Activated naive CD8-positive, alpha-beta T cell treated with anti-CD3 and anti-CD28 coated beads, Interleukin-2, amount 10 ng/mL, durations not matched to agents 7 days and 5 days (primary cell): ENCODE measurements around the gene SYPL1. TPM values are rescaled to one million over a fixed set of nuclear protein-coding genes. Genes with fewer than 3 reads are reported as not detected.
A peak's percentile ranks its signal among the peaks of the same experiment; 100 is the strongest.

ENCODE experiments used
- ATAC-seq: fragments of 150-1000 bp; cut with Tn5 transposase; one replicate; pipeline ENCODE4 v1.10.0; 2021; ENCODE audit warnings: low read depth, moderate library complexity
- POLR2A ChIA-PET: fragments of 350-600 bp; sonication (Branson Sonifier 250); formaldehyde crosslinking; loops from one replicate; lab custom pipeline; 2021; ENCODE audit warnings: antibody characterized with exemption; lab: Charles Lee
- DNase-seq: peaks from one replicate; pipeline ENCODE4 v3.0.0; 2021
- H3K27ac Mint-ChIP-seq: one replicate; pipeline ENCODE4 v1.8.0; 2022; ENCODE audit warnings: mild to moderate bottlenecking, mixed read lengths
- H3K27me3 Mint-ChIP-seq: one replicate; pipeline ENCODE4 v1.8.0; 2022; ENCODE audit warnings: mild to moderate bottlenecking, moderate library complexity, mixed read lengths
- H3K36me3 Mint-ChIP-seq: one replicate; pipeline ENCODE4 v1.8.0; 2021; ENCODE audit warnings: mild to moderate bottlenecking, mixed read lengths
- H3K4me1 Mint-ChIP-seq: one replicate; pipeline ENCODE4 v1.8.0; 2021; ENCODE audit warnings: mixed read lengths
- H3K4me3 Mint-ChIP-seq: one replicate; pipeline ENCODE4 v1.8.0; 2022; ENCODE audit warnings: mild to moderate bottlenecking, moderate library complexity, mixed read lengths
- H3K9me3 Mint-ChIP-seq: one replicate; pipeline ENCODE4 v1.8.0; 2021; ENCODE audit warnings: mixed read lengths
- total RNA-seq, 2 experiments: library from RNA; stranded (reverse); gene quantifications; one replicate each; pipeline ENCODE4 v1.2.3, GENCODE V29; 2021

The SYPL1 gene
- total RNA-seq, 2 experiments from 2014 or later, result 52.2 to 56.5 TPM

DNA sequence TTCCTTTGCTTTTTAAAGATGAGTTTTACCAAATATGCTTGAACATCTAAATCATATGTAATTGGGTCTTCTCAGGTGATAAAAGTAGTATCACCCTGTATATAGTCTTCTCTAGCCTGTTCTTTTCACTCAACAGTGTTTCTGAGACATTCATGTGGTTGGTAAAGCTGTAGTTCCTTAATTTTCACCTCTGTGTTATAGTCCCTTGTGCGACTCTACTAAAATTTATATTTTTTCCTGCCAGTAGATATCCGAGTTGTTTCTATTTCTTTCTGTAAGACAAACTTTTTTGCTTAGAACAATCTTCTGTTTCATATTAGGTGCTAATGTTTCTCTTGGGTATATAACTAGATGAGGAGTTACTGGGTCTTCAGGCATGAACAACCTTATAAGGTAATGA, 35.6 kb downstream of the SYPL1 start:
- Mint-ChIP-seq H3K4me3 (no peak overlapping the region), H3K27ac (no peak overlapping the region), H3K4me1 (peaks cover 35% of the 10 kb centered on the region), H3K27me3 (no peaks in the 10 kb centered on the region), H3K9me3 (no peaks in the 10 kb centered on the region), H3K36me3 (peaks cover 2% of the 10 kb centered on the region)
- DNase-seq (no peak), ATAC-seq (no peak)
- POLR2A ChIA-PET, result interaction anchor here (0.9 kb wide), 1 partner anchor 35 kb away, joined by 3 read pairs; no protein-coding TSS in a partner anchor

DNA sequence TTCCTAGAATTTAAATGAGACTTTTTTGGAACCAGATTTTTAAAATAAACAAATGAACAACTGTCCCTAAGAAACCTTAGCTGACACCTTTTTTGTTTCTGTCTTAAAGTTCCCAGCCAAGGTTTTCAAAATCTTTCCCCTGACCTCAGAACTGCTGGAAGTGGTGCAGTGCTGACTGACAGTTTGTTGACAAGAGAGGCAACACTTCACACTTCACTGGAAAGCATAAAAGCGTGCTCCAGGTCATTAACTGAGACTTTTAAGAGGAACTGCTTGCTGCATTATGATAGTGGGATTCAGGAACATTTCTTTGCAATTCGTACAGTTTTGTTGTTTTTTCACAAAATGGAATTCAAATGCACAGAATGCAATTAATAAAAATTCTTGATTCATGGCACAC, 36.2 kb downstream of the SYPL1 start:
- H3K4me3 Mint-ChIP-seq, result no peak overlapping the region
- H3K4me1 Mint-ChIP-seq, result peaks cover 41% of the 10 kb centered on the region
- ATAC-seq (no peak), DNase-seq (no peak)
- POLR2A ChIA-PET, result interaction anchor here (6.0 kb wide), 1 partner anchor 35 kb away, joined by 98 read pairs; the partner anchor contains the start of gene SYPL1
- H3K36me3 Mint-ChIP-seq, result peaks cover 2% of the 10 kb centered on the region
- no peaks in the 10 kb centered on the region for H3K9me3 Mint-ChIP-seq
- no peak overlapping the region for H3K27ac Mint-ChIP-seq
- no peaks in the 10 kb centered on the region for H3K27me3 Mint-ChIP-seq

GRCh38 chr7:106074257-106074656, 37.9 kb downstream of the SYPL1 start:
- H3K4me1 Mint-ChIP-seq, result peaks cover 47% of the 10 kb centered on the region
- POLR2A ChIA-PET, result interaction anchor here (6.0 kb wide), 1 partner anchor 37 kb away, joined by 98 read pairs; the partner anchor contains the start of gene SYPL1
- peak overlapping the region; percentile 5 for H3K27ac Mint-ChIP-seq
- H3K4me3 Mint-ChIP-seq, result no peak overlapping the region
- no peaks in the 10 kb centered on the region for H3K27me3 Mint-ChIP-seq
- no peak for DNase-seq
- peaks cover 2% of the 10 kb centered on the region for H3K36me3 Mint-ChIP-seq
- no peaks in the 10 kb centered on the region for H3K9me3 Mint-ChIP-seq
- ATAC-seq, result no peak

- POLR2A ChIA-PET, result interaction anchor here (6.0 kb wide), 1 partner anchor 38 kb away, joined by 98 read pairs; the partner anchor contains the start of gene SYPL1
- ATAC-seq, result no peak
- Mint-ChIP-seq H3K4me3 (no peak overlapping the region), H3K4me1 (peaks cover 49% of the 10 kb centered on the region), H3K36me3 (no peaks in the 10 kb centered on the region), H3K9me3 (no peaks in the 10 kb centered on the region), H3K27me3 (no peaks in the 10 kb centered on the region), H3K27ac (no peak overlapping the region)
- DNase-seq, result no peak
Measured at GRCh38 chr7:106073701-106074100, 38.4 kb downstream of the SYPL1 start.

- peaks cover 52% of the 10 kb centered on the region for H3K4me1 Mint-ChIP-seq
- H3K36me3 Mint-ChIP-seq, result no peaks in the 10 kb centered on the region
- H3K27me3 Mint-ChIP-seq, result no peaks in the 10 kb centered on the region
- ATAC-seq (no peak), DNase-seq (no peak)
- H3K4me3 Mint-ChIP-seq, result peak overlapping the region; percentile 9
- POLR2A ChIA-PET, result interaction anchor here (1.2 to 6.0 kb wide), 3 partner anchors 8 to 39 kb away, joined by 4 to 98 read pairs (median 9); partner anchors contain the start of gene SYPL1
- peak overlapping the region; percentile 98 for H3K27ac Mint-ChIP-seq
- no peaks in the 10 kb centered on the region for H3K9me3 Mint-ChIP-seq
Measured at GRCh38 chr7:106072715-106073091, 39.4 kb downstream of the SYPL1 start.

DNA sequence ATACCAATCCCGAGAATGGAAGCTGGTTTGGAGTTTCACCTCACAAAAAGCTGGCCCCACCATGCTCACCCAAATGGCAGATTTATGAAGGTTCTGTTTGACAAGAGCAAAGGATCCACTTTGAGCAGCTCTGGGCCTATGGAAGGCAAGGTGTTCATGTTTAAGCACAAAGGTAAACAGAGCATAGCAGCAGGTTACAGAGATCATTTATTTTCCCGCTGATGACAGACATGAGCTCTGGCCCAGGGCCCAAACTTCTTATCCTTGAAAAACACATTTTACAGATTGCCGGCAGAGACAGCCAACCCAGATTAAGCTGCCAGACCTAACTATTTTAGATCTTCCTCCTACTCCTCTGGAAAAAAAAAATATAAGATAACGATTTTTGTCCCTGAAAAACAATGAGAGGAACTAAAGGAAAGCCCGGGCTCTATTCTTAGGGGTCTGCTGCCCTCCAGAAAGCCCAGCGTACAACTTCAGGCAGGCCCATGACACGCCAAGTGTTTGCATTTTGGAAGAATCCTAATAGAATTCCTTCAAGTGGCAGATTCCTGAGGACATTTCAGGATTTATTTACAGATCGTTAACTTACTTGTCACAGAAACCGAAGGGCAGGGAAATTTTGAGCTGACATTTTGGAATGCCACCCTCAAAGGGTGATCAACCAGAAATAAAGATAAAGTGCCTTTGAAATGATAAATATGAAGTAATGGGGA, 40.0 kb downstream of the SYPL1 start:
- Mint-ChIP-seq H3K4me1 (peaks cover 48% of the 10 kb centered on the region), H3K9me3 (no peaks in the 10 kb centered on the region), H3K27me3 (no peaks in the 10 kb centered on the region), H3K36me3 (no peaks in the 10 kb centered on the region), H3K4me3 (peak overlapping the region; percentile 85), H3K27ac (peak overlapping the region; percentile 98)
- ATAC-seq (peak; percentile 9), DNase-seq (no peak)
- POLR2A ChIA-PET, result interaction anchor here (1.1 to 6.0 kb wide), 11 partner anchors 8 to 1096 kb away, joined by 3 to 98 read pairs (median 4); partner anchors contain the start of genes HBP1, NAMPT and SYPL1

DNA sequence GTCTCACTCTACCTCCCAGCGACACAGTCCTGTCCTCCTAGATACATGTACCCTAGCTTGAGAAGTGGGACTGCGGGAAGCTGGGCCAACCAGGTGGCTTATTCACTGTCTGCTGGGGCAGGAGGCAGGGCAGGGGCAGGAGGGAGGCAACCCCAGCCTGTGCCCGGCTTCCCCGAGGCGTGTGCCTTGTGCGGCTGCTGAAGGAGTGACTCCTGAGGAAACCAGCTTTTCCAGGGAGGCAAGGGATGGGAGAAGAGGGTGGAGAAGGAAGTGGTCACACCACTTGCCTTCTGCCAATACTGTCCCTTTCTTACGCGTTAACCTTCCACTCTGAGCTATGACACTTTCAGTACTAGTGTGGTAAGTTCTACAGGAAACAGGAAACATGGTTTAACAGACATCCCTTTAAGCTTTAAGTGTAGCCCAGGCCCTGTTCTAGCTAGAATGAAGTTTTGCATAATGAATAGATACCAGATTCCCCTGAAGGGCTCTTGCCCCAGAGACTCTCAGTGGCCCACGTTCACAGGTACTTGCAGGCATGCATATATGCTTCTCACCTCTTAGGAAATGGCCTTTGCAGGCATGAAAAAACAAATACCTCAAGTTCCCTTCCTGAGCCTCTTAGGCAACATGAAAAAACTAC, 40.6 kb downstream of the SYPL1 start:
- ATAC-seq (peak; percentile 98), DNase-seq (peak; percentile 73)
- H3K4me1 Mint-ChIP-seq, result peaks cover 45% of the 10 kb centered on the region
- POLR2A ChIA-PET, result interaction anchor here (0.8 to 6.0 kb wide), 12 partner anchors 9 to 1097 kb away, joined by 3 to 98 read pairs (median 4); partner anchors contain the start of genes HBP1, NAMPT and SYPL1
- H3K36me3 Mint-ChIP-seq, result no peaks in the 10 kb centered on the region
- H3K27me3 Mint-ChIP-seq, result no peaks in the 10 kb centered on the region
- peak overlapping the region; percentile 98 for H3K27ac Mint-ChIP-seq
- H3K9me3 Mint-ChIP-seq, result no peaks in the 10 kb centered on the region
- peak overlapping the region; percentile 85 for H3K4me3 Mint-ChIP-seq

GRCh38 chr7:106070567-106071254, 41.4 kb downstream of the SYPL1 start:
- H3K27me3 Mint-ChIP-seq, result no peaks in the 10 kb centered on the region
- no peaks in the 10 kb centered on the region for H3K36me3 Mint-ChIP-seq
- ATAC-seq (no peak), DNase-seq (no peak)
- POLR2A ChIA-PET, result interaction anchor here (0.8 to 6.0 kb wide), 9 partner anchors 12 to 590 kb away, joined by 3 to 98 read pairs (median 4); partner anchors contain the start of genes NAMPT and SYPL1
- peak overlapping the region; percentile 98 for H3K27ac Mint-ChIP-seq
- peaks cover 42% of the 10 kb centered on the region for H3K4me1 Mint-ChIP-seq
- H3K4me3 Mint-ChIP-seq, result peak overlapping the region; percentile 85
- no peaks in the 10 kb centered on the region for H3K9me3 Mint-ChIP-seq

- H3K27ac Mint-ChIP-seq, result no peak overlapping the region
- no peaks in the 10 kb centered on the region for H3K9me3 Mint-ChIP-seq
- H3K36me3 Mint-ChIP-seq, result no peaks in the 10 kb centered on the region
- H3K4me3 Mint-ChIP-seq, result no peak overlapping the region
- DNase-seq (no peak), ATAC-seq (no peak)
- POLR2A ChIA-PET, result interaction anchor here (6.0 kb wide), 1 partner anchor 41 kb away, joined by 98 read pairs; the partner anchor contains the start of gene SYPL1
- peaks cover 42% of the 10 kb centered on the region for H3K4me1 Mint-ChIP-seq
- no peaks in the 10 kb centered on the region for H3K27me3 Mint-ChIP-seq
Measured at GRCh38 chr7:106070201-106070551, 41.9 kb downstream of the SYPL1 start.

GRCh38 chr7:106069471-106070200, 42.5 kb downstream of the SYPL1 start:
- DNase-seq, result no peak
- Mint-ChIP-seq H3K27me3 (no peaks in the 10 kb centered on the region), H3K4me1 (peaks cover 42% of the 10 kb centered on the region), H3K27ac (peak overlapping the region; percentile 59), H3K36me3 (no peaks in the 10 kb centered on the region), H3K4me3 (no peak overlapping the region), H3K9me3 (no peaks in the 10 kb centered on the region)
- no peak for ATAC-seq
- POLR2A ChIA-PET, result interaction anchor here (6.0 kb wide), 1 partner anchor 42 kb away, joined by 98 read pairs; the partner anchor contains the start of gene SYPL1

- no peak for DNase-seq
- no peaks in the 10 kb centered on the region for H3K27me3 Mint-ChIP-seq
- H3K4me1 Mint-ChIP-seq, result peaks cover 41% of the 10 kb centered on the region
- peak overlapping the region; percentile 59 for H3K27ac Mint-ChIP-seq
- no peaks in the 10 kb centered on the region for H3K9me3 Mint-ChIP-seq
- H3K36me3 Mint-ChIP-seq, result no peaks in the 10 kb centered on the region
- no peak overlapping the region for H3K4me3 Mint-ChIP-seq
- POLR2A ChIA-PET, result interaction anchor here (0.7 kb wide), 1 partner anchor 260 kb away, joined by 5 read pairs; no protein-coding TSS in a partner anchor
- ATAC-seq, result no peak
Measured at GRCh38 chr7:106068986-106069385, 43.1 kb downstream of the SYPL1 start.

GRCh38 chr7:106068538-106068961, 43.6 kb downstream of the SYPL1 start:
- Mint-ChIP-seq H3K36me3 (no peaks in the 10 kb centered on the region), H3K27me3 (no peaks in the 10 kb centered on the region), H3K4me3 (no peak overlapping the region), H3K9me3 (no peaks in the 10 kb centered on the region), H3K27ac (no peak overlapping the region), H3K4me1 (peaks cover 42% of the 10 kb centered on the region)
- DNase-seq (no peak), ATAC-seq (no peak)
- POLR2A ChIA-PET, result interaction anchor here (0.6 to 0.7 kb wide), 2 partner anchors 260 to 558 kb away, joined by 4 to 5 read pairs; no protein-coding TSS in a partner anchor
